Measurements from ENCODE around the gene EXOC8. TPM values are rescaled to one million over a fixed set of nuclear protein-coding genes. Genes with fewer than 3 reads are reported as not detected.
A peak's percentile ranks its signal among the peaks of the same experiment; 100 is the strongest.

The EXOC8 gene, protein sequence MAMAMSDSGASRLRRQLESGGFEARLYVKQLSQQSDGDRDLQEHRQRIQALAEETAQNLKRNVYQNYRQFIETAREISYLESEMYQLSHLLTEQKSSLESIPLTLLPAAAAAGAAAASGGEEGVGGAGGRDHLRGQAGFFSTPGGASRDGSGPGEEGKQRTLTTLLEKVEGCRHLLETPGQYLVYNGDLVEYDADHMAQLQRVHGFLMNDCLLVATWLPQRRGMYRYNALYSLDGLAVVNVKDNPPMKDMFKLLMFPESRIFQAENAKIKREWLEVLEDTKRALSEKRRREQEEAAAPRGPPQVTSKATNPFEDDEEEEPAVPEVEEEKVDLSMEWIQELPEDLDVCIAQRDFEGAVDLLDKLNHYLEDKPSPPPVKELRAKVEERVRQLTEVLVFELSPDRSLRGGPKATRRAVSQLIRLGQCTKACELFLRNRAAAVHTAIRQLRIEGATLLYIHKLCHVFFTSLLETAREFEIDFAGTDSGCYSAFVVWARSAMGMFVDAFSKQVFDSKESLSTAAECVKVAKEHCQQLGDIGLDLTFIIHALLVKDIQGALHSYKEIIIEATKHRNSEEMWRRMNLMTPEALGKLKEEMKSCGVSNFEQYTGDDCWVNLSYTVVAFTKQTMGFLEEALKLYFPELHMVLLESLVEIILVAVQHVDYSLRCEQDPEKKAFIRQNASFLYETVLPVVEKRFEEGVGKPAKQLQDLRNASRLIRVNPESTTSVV
- 10 to 100 TPM; 14.1 to 27.1 (median 16.9) TPM for total RNA-seq

DNA sequence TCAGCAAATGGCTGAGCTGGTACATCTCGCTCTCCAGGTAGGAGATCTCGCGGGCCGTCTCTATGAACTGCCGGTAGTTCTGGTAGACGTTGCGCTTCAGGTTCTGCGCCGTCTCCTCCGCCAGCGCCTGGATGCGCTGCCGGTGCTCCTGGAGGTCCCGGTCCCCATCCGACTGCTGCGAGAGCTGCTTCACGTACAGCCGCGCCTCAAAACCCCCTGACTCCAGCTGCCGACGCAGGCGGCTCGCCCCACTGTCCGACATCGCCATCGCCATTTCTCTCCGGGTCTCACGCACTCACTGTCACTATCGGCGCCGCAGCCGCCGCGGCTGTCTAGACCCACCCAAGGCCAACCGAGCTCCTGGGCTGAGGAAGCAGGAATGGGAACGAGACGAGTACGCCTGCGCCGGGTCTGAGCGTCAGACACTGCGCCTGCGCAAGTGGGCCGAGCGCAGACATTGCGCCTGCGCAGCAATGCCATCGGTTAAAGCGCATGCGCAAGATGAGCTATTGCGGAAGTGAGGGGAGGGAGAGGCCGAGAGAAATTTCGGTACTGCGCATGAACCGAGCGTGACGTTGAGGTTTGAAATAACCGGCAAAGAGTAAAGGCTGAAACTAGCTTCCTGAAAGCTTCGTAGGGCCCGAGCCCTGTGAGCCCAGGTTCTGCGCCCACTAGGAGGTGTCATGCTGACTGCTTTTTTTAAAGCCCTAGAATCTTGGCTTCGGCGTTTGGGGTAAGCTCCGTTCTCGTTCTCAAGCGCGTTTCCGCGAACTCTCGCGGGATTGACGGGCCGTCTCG lies at the start of gene EXOC8:
EXOC8 (minus strand) TSS at position 381 of the 798 bp plus-strand sequence; CDS start at position 274, 107 bp downstream.
- H3K27ac ChIP-seq = peak within 1 kb of the TSS; percentile 89 to 94
- no peaks in the 10 kb centered on the region for H3K27me3 ChIP-seq
- H3K4me3 ChIP-seq = peak within 1 kb of the TSS; percentile 67 to 82
- peak; percentile 95 to 99 for DNase-seq
- H3K36me3 ChIP-seq = no peaks in the 10 kb centered on the region
- intact Hi-C loops (cut with DNase I; ENCODE audit: low total_unique reads) = no loop called here
- peak; percentile 73 to 95 for TF ChIP-seq POLR2A (IDR thresholded peaks at IDR 0.05)
- TF ChIP-seq CTCF (IDR thresholded peaks at IDR 0.05) = no peak
- peaks cover 6 to 15% of the 10 kb centered on the region in 2 donors for H3K4me1 ChIP-seq
- H3K9me3 ChIP-seq = no peaks in the 10 kb centered on the region

DNA sequence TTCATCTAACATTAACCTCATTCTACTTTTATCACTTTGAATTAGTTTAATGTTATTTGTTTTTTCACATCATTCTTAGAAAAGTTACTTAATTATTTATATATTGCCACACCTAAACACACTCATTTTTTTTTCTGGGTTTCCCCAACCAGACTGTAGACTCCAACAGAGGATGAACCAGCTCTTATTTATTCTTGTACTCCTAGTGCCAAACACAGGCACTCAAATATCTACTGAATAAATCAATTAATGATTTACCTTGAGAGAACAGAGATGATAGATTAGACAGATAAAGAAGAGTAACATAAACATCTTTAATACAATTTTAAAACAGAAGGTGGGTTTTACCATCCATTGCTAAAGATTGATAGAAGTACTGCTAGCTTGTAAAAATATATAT lies 48.8 kb upstream of the EXOC8 start:
- intact Hi-C loops (cut with DNase I; ENCODE audit: low total_unique reads) = no loop called here
- no peak for DNase-seq
- H3K4me1 ChIP-seq = peaks cover 0 to 7% of the 10 kb centered on the region in 2 donors

DNA sequence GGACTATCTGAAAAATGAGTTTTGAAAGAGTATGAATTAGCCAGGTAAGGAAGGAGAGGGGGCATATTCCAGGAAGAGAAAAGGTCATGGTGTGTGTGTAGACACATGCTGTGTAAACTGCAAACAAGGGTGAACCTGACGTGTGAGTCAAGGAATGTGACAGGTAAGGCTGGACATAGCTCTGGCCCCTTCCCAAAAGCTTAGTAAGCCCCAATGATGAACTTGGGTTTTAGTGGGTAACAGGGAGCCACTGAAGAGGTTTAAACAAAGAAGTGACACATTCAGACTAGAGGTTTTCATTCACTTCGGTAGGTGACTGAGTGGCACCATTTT lies 47.7 kb upstream of the EXOC8 start:
- Histone ChIP-seq H3K27ac (no peak overlapping the region), H3K9me3 (no peaks in the 10 kb centered on the region), H3K4me3 (no peak overlapping the region), H3K4me1 (peaks cover 0 to 7% of the 10 kb centered on the region in 2 donors), H3K27me3 (no peaks in the 10 kb centered on the region), H3K36me3 (no peaks in the 10 kb centered on the region)
- TF ChIP-seq POLR2A (IDR thresholded peaks at IDR 0.05) (no peak), CTCF (IDR thresholded peaks at IDR 0.05) (no peak)
- DNase-seq = no peak
- intact Hi-C loops (cut with DNase I; ENCODE audit: low total_unique reads) = no loop called here

More for the DNA sequence above, 48.8 kb upstream of the EXOC8 start:
- Histone ChIP-seq H3K36me3 (no peaks in the 10 kb centered on the region), H3K27me3 (no peaks in the 10 kb centered on the region), H3K9me3 (no peaks in the 10 kb centered on the region), H3K27ac (no peak overlapping the region), H3K4me3 (no peak overlapping the region)
- TF ChIP-seq CTCF (IDR thresholded peaks at IDR 0.05) = no peak
- no peak for TF ChIP-seq POLR2A (IDR thresholded peaks at IDR 0.05)

GRCh38 chr1:231384696-231385415 lies 47.2 kb upstream of the EXOC8 start:
- TF ChIP-seq CTCF (IDR thresholded peaks at IDR 0.05) = no peak
- intact Hi-C loops (cut with DNase I; ENCODE audit: low total_unique reads) = no loop called here
- Histone ChIP-seq H3K27me3 (no peaks in the 10 kb centered on the region), H3K4me1 (peaks cover 0 to 7% of the 10 kb centered on the region in 2 donors), H3K27ac (no peak overlapping the region), H3K36me3 (no peaks in the 10 kb centered on the region), H3K4me3 (no peak overlapping the region), H3K9me3 (no peaks in the 10 kb centered on the region)
- DNase-seq = no peak

Measured in uterus (tissue), 4 donors.